Measurements from ENCODE around the gene TGFBR3. TPM values are rescaled to one million over a fixed set of nuclear protein-coding genes. Genes with fewer than 3 reads are reported as not detected.

The TGFBR3 gene
- total and polyA plus RNA-seq, 2 experiments from 2014 or later: 16.2 to 26.5 TPM

GRCh38 chr1:91764471-91765115, 121.4 kb downstream of the TGFBR3 start:
- Histone ChIP-seq H4K20me1 (ENCODE audit: insufficient read depth) (no peaks in the 10 kb centered on the region), H3K79me2 (ENCODE audit: insufficient read depth) (peaks cover 29% of the 10 kb centered on the region; the same call in 1 of the 2 replicates), H3K27me3 (replicated peaks; ENCODE audit: insufficient read depth) (no peaks in the 10 kb centered on the region), H3K4me2 (ENCODE audit: unreplicated experiment) (no peak overlapping the region), H3K9me2 (ENCODE audit: insufficient read depth) (no peaks in the 10 kb centered on the region), H3K4me1 (ENCODE audit: insufficient read depth) (peaks cover 14% of the 10 kb centered on the region), H2AFZ (no peak overlapping the region), H3K4me3 (no peak overlapping the region), H3K27ac (no peak overlapping the region), H3K36me3 (ENCODE audit: low read depth) (no peaks in the 10 kb centered on the region), H3F3A (ENCODE audit: insufficient read depth) (peaks cover 15% of the 10 kb centered on the region), H3K9me3 (ENCODE audit: low read depth) (no peaks in the 10 kb centered on the region), H3K9ac (no peak overlapping the region)
- in situ Hi-C loops (cut with MboI): no loop called here
- WGBS, 2 experiments (ENCODE audit: low coverage in 1 of 2, low lambda C conversion rate in 2 of 2, missing lambda C conversion rate in 2 of 2): 91 to 92% methylated on average over 12 of the region's 12 CpGs
- no peak for DNase-seq
- TF ChIP-seq EZH2 (IDR thresholded peaks at IDR 0.05; ENCODE audit: insufficient read depth, poor library complexity, severe bottlenecking) (no peak), EZH2phosphoT487 (IDR thresholded peaks at IDR 0.05; ENCODE audit: insufficient read depth, low read depth) (no peak)

GRCh38 chr1:91763252-91763651, 122.7 kb downstream of the TGFBR3 start:
- peaks cover 8% of the 10 kb centered on the region for H3K4me1 ChIP-seq (ENCODE audit: insufficient read depth)
- H3K9me3 ChIP-seq (ENCODE audit: low read depth): no peaks in the 10 kb centered on the region
- no peak overlapping the region for H2AFZ ChIP-seq
- TF ChIP-seq EZH2phosphoT487 (IDR thresholded peaks at IDR 0.05; ENCODE audit: insufficient read depth, low read depth) (no peak), EZH2 (IDR thresholded peaks at IDR 0.05; ENCODE audit: insufficient read depth, poor library complexity, severe bottlenecking) (no peak)
- H3F3A ChIP-seq (ENCODE audit: insufficient read depth): peaks cover 6% of the 10 kb centered on the region
- no peak overlapping the region for H3K9ac ChIP-seq
- H3K4me3 ChIP-seq: no peak overlapping the region
- no peak overlapping the region for H3K4me2 ChIP-seq (ENCODE audit: unreplicated experiment)
- H3K36me3 ChIP-seq (ENCODE audit: low read depth): no peaks in the 10 kb centered on the region
- no peaks in the 10 kb centered on the region for H3K9me2 ChIP-seq (ENCODE audit: insufficient read depth)
- in situ Hi-C loops (cut with MboI): no loop called here
- no peaks in the 10 kb centered on the region for H4K20me1 ChIP-seq (ENCODE audit: insufficient read depth)
- H3K79me2 ChIP-seq (ENCODE audit: insufficient read depth): peaks cover 42% of the 10 kb centered on the region; the same call in 1 of the 2 replicates
- DNase-seq: peak; percentile 18
- H3K27me3 ChIP-seq (replicated peaks; ENCODE audit: insufficient read depth): no peaks in the 10 kb centered on the region
- H3K27ac ChIP-seq: no peak overlapping the region
- 37% methylated on average over 4 of the region's 4 CpGs for WGBS, 2 experiments (ENCODE audit: low coverage in 1 of 2, low lambda C conversion rate in 2 of 2, missing lambda C conversion rate in 2 of 2)

- DNase-seq: peak; percentile 16
- Histone ChIP-seq H3K27ac (no peak overlapping the region), H3K79me2 (ENCODE audit: insufficient read depth) (peaks cover 43% of the 10 kb centered on the region; the same call in 1 of the 2 replicates), H2AFZ (no peak overlapping the region), H3K9ac (no peak overlapping the region), H3K4me2 (ENCODE audit: unreplicated experiment) (no peak overlapping the region), H3K27me3 (replicated peaks; ENCODE audit: insufficient read depth) (no peaks in the 10 kb centered on the region), H4K20me1 (ENCODE audit: insufficient read depth) (no peaks in the 10 kb centered on the region), H3K4me1 (ENCODE audit: insufficient read depth) (peaks cover 21% of the 10 kb centered on the region), H3K4me3 (no peak overlapping the region), H3F3A (ENCODE audit: insufficient read depth) (peaks cover 13% of the 10 kb centered on the region), H3K36me3 (ENCODE audit: low read depth) (0 out of 2 replicates have a peak, but pooled peaks cover under 1% of the 10 kb centered on the region), H3K9me3 (ENCODE audit: low read depth) (no peaks in the 10 kb centered on the region), H3K9me2 (ENCODE audit: insufficient read depth) (no peaks in the 10 kb centered on the region)
- in situ Hi-C loops (cut with MboI): no loop called here
- TF ChIP-seq EZH2 (IDR thresholded peaks at IDR 0.05; ENCODE audit: insufficient read depth, poor library complexity, severe bottlenecking): no peak
- TF ChIP-seq EZH2phosphoT487 (IDR thresholded peaks at IDR 0.05; ENCODE audit: insufficient read depth, low read depth): no peak
- WGBS, 2 experiments (ENCODE audit: low coverage in 1 of 2, low lambda C conversion rate in 2 of 2, missing lambda C conversion rate in 2 of 2): 74 to 85% methylated on average over 1 of the region's 1 CpG
These were observed 124.6 kb downstream of the TGFBR3 start for GRCh38 chr1:91761295-91761721.

DNA sequence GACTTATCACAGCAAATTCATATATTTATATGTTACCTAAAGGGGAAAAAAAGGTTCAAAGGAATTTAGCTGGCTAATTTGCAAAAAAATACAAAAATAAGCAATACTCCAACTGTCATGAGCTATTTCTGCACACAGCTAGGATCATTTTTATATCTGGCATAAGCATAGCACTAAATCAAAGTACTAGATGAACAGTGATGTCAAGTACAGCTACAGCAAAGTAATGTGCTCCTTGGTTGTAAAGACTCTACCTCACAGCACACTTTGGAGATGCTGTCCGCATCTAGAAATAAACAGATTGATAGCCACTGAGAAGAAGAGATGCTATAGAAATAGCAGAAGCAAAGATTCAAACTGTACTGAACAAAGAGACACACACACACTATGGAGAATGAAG, 125.4 kb downstream of the TGFBR3 start:
- Histone ChIP-seq H3K4me3 (no peak overlapping the region), H3K9me2 (ENCODE audit: insufficient read depth) (no peaks in the 10 kb centered on the region), H3K27me3 (replicated peaks; ENCODE audit: insufficient read depth) (no peaks in the 10 kb centered on the region)

More for the DNA sequence above, 125.4 kb downstream of the TGFBR3 start:
- Histone ChIP-seq H3F3A (ENCODE audit: insufficient read depth) (peaks cover 13% of the 10 kb centered on the region), H4K20me1 (ENCODE audit: insufficient read depth) (no peaks in the 10 kb centered on the region), H3K9me3 (ENCODE audit: low read depth) (no peaks in the 10 kb centered on the region), H3K4me2 (ENCODE audit: unreplicated experiment) (no peak overlapping the region), H3K36me3 (ENCODE audit: low read depth) (0 out of 2 replicates have a peak, but pooled peaks cover 5% of the 10 kb centered on the region), H3K79me2 (ENCODE audit: insufficient read depth) (peaks cover 51% of the 10 kb centered on the region; the same call in 1 of the 2 replicates), H3K9ac (no peak overlapping the region), H3K4me1 (ENCODE audit: insufficient read depth) (peaks cover 21% of the 10 kb centered on the region), H2AFZ (no peak overlapping the region), H3K27ac (no peak overlapping the region)
- TF ChIP-seq EZH2 (IDR thresholded peaks at IDR 0.05; ENCODE audit: insufficient read depth, poor library complexity, severe bottlenecking): no peak
- in situ Hi-C loops (cut with MboI): no loop called here
- WGBS, 2 experiments (ENCODE audit: low coverage in 1 of 2, low lambda C conversion rate in 2 of 2, missing lambda C conversion rate in 2 of 2): 86 to 100% methylated on average over 1 of the region's 1 CpG
- no peak for DNase-seq

All from GM23248 (cell line).